HepG2 (cell line): ENCODE measurements around the gene TMEM154.

ENCODE experiments used
- CC2D1A ChIP-seq: sonication (generic); formaldehyde crosslinking; IDR thresholded peaks from 2 replicates; pipeline ENCODE4 v1.8.1; 2023; ENCODE audit warnings: mild to moderate bottlenecking, missing genetic modification reagents
- FOXK1 ChIP-seq: sonication (generic); formaldehyde crosslinking; IDR thresholded peaks from 2 replicates; pipeline ENCODE4 v1.4.0; 2020; ENCODE audit warnings: low read depth, missing genetic modification reagents, borderline replicate concordance
- KAT7 ChIP-seq: IDR thresholded peaks from 2 replicates; pipeline ENCODE4 v1.6.1; 2018; ENCODE audit warnings: borderline replicate concordance, missing compliant biosample characterization
- MTA1 ChIP-seq: sonication (generic); formaldehyde crosslinking; IDR thresholded peaks from 2 replicates; pipeline ENCODE4 v1.4.0; 2020; ENCODE audit warnings: missing genetic modification reagents, mild to moderate bottlenecking, borderline replicate concordance
- SIN3B ChIP-seq: fragments of 150-350 bp; IDR thresholded peaks from 2 replicates; pipeline ENCODE4 v1.6.1; 2014; ENCODE audit warnings: low read length
- SNAPC5 ChIP-seq: sonication (generic); formaldehyde crosslinking; IDR thresholded peaks from 2 replicates; pipeline ENCODE4 v1.8.1; 2023; ENCODE audit warnings: mild to moderate bottlenecking, missing genetic modification reagents, borderline replicate concordance
- TAF1 ChIP-seq: sonication (generic); formaldehyde crosslinking; IDR thresholded peaks from 2 replicates; pipeline ENCODE4 v1.4.0; 2020; ENCODE audit warnings: missing genetic modification reagents
- ZBTB2 ChIP-seq: sonication (generic); formaldehyde crosslinking; IDR thresholded peaks from 2 replicates; pipeline ENCODE4 v1.8.0; 2022; ENCODE audit warnings: low read depth, missing genetic modification reagents
- ZNF138 ChIP-seq: sonication (generic); formaldehyde crosslinking; IDR thresholded peaks from 2 replicates; pipeline ENCODE4 v1.5.0; 2020; ENCODE audit warnings: mild to moderate bottlenecking, low read depth, missing genetic modification reagents

- TF ChIP-seq MTA1 (CRISPR knock-in tag), result no peak
- TF ChIP-seq SNAPC5, result no peak
- no peak for TF ChIP-seq ZNF138 (CRISPR knock-in tag)
- TF ChIP-seq TAF1 (CRISPR knock-in tag), result no peak
- TF ChIP-seq ZBTB2 (CRISPR knock-in tag), result no peak
- no peak for TF ChIP-seq KAT7 (CRISPR knock-in tag)
- no peak for TF ChIP-seq FOXK1 (CRISPR knock-in tag)
- no peak for TF ChIP-seq CC2D1A (CRISPR knock-in tag)
- TF ChIP-seq SIN3B, result no peak
Observed at GRCh38 chr4:152707632-152708031, 27.8 kb upstream of the TMEM154 start.
